CD4-positive, alpha-beta T cell treated with Interleukin-17A for 4 hours (primary cell): ENCODE data around the gene KRT35.
"Not testable (repeated sequence)": the region's sequence is repeated elsewhere in the genome, so short reads cannot be mapped to it uniquely, and the experiment has no call there.

Experiments used
- DNase-seq: peaks from one replicate; pipeline ENCODE4 v3.0.0-alpha.2; 2020; ENCODE audit warnings: mixed read lengths

The KRT35 gene

DNA sequence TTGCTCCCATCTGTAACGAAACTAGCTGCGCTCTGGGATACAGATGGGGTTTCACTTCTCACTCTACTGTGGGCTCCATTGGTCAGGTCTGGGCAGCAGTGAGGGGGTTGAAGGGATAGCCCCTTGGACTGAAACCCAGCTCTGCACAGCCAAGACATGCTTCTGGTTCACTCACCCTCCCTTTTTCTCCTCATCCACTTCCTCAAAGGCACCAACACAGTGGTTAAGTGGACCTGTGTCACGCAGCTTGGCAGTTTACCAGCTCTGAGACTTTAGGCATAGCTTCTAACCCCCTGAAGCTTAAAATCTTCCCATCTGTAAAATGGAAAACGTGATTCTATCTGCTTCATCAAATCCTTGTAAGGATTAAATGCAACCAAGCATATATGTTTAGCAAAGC lies 28.7 kb downstream of the KRT35 start:
- no peak for DNase-seq

DNA sequence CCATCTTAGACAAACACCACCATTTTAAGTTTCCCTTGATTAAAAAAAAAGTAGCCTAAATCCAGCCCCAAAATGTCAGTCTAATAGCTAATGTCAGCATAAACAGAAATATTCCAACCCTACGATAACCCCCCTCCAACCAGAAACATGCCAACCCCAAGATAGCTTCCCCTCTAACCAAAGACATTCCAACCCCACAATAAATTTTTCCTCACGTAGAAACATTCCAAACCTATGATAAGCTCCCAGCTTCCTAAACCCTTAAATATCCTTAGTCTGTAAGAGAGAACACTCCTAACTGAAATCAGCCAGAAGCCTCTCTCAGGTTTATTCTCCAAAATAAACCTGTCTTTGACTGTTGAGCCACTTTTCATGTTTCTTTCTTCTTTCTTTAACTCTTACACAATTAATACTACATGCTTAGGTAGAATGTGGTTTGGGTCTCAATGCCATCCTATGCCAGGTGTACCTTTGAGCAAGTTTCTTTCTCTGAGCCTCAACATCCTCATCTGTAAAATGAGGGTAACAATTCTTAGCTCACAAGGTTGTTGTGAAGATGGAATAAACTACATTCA lies 29.7 kb downstream of the KRT35 start:
- no peak for DNase-seq

DNA sequence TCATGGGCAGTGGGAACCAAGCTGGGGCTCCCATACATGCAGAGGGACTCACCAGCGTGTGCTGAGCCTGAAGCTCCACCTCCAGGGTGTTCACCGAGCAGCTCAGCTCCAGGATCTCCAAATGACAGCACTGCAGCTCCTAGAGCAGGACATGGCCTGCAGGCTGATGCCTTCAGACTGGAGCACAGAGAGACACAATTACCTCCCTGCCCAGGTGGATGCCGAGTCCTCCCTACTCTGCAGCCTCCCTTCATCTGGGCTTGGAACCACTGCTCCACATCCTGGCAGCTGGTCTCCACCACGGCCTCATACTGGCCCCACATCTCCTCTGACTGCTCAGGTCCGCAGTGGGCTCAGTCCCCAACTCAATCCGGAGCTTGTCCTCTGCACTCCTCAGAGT lies 31.9 kb downstream of the KRT35 start:
- DNase-seq: no peak

DNA sequence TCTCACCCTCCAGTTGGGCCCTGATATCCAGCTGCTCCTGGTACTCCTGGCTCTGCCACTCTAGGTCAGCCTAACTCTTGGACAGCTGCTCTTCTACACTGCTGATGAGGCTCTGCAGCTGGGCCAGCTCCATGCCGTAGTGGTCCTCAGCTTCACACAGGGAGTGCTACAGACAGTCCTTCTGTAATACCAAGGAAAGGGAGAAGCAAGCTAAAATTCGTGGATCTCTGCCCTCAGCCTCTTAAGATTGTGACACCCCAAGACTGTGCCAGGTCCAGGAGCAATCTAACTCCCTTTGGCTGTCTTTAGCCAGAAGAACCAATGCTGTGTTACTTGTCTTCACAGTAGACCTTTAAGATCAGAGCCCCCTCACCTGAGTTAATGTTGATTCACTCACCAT lies 32.4 kb downstream of the KRT35 start:
- DNase-seq: no peak

DNA sequence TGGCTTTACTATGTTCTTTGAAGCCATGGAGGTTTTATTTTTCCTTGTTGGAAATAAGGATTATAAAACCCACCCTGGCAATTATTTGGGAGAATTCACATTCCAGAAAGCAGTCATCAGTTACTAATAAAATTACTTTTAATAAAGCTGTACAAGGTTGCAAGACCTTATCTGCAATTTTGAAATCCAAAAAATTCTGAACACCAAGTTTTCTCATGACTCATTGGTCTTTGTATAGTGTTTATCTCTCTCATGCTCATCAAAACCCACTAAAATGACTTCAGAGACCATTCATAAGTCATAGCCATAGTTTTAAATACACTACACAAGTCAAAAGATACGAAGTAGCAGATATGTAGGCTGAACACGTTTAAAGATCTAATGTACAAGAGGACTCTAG lies 34.1 kb downstream of the KRT35 start:
- DNase-seq: no peak

DNA sequence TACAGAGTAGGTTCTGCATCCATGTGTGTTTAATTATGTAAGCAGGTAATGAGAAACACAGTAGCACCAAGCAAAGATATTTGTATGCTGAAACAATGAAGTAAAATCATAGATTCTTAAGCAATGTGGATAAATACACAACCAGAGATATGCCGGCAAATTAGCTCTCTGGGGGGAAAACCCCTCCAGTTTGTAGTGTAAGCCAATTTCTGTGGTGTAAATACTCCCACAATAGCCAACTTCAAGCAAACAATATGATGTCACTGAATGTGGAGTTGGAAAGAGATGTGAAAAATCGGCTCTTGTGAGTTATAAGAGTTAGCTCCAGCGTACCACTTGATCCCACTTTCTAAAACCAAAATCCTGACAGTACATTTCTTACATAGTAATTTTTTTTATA lies 36.3 kb downstream of the KRT35 start:
- DNase-seq: no peak

DNA sequence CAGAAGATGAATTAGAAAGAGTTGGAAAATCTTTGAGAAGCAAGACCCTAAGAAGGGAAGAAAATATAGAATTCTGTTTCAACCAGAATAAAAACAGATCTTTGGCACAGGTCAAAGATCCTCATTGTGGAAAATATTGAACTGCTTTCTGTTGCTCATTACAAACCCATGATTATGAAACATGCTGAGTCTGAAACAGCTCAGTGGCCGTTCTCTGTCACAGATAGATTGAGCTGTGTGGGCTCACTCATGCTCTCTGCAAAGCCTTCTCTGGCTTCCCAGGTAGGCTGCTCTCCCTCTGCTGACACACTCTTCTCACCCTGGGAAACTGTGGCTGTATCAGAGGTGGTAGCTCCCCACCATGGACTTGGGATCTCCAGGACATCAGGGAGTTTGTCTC lies 36.8 kb downstream of the KRT35 start:
- DNase-seq: no peak

DNA sequence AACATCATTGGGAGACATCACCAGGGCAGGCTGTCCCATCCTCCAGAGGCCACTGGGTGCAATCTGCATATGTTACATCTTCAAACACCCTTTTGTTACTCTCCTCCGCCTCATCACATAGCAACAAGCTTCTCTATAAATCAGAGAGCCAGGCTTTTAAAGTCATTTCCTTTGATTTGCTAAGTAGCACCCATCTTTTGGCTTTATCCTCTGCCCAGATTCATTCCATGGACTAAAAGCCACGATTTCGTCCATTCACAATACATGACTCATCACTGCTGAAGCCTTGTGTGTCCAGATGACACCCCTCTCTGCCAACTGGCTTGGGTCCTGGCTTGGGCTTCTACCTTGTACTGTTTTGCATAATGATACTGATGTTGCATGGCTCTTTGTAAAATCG lies 38.2 kb downstream of the KRT35 start:
- DNase-seq: no peak

DNA sequence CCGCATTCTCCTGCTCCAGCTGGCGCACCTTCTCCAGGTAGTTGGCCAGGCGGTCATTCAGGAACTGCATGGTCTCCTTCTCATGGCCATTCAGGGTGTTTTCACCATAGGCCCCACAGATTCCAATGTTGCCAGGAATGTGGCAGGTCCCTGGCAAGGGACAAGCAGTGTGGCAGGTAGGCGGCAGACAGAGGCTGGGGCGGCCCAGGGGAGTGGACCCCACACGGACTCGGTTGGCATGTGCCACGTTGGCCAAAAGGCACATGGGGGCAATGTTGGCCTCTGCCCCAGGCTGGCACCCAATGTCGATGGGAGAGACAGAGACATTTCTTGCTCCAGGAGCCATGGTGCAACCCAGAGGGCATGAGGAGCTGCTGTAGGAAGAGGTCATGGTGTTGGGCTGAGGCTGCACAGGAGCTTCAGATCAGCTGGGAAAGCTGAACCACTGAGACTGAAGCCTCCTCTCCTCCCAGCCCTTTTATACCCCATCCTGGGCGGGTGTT lies 40.4 kb downstream of the KRT35 start, which contains the start of gene KRT38:
KRT38 (minus strand) TSS at position 453 of the 503 bp plus-strand sequence; CDS start at position 391, 62 bp downstream.
- DNase-seq: no peak

DNA sequence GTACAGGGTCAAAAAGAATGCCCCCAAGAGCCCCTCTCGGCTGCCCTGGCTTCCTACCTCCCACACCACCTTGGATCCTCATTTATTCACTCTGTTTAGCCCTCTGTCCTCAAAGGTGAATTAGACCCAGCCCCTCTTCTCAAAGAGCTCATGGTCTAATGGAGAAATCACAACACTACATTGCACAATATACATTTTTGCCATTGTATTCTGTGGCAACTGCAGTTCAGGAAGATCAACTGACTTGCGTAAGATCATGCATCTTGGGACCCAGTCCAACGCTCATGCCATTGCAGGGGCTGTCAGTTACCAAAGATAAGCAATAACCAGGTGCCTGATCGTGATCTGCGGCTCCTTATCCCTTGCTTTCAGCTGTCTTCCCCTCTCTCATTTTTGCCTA lies 41.6 kb downstream of the KRT35 start:
- DNase-seq: no peak

DNA sequence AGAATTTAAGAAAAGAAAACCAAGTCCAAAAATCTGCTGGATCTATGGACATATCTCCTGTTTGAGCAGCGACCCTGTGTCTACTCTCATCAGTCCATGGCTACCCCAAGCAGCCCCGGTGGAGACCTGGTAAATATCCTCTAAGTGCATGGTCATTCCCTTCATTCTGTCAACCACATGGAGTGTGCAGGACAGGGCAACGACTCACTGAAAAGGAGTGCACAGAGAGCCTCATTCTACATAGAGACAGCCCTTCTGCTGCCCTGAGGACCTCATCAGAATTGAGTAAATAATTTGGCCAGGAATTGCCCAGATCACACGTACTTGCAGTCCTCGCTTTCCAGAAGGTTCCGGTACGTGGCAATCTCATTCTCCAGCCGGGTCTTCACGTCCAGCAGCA lies 43.2 kb downstream of the KRT35 start:
- DNase-seq: no peak

DNA sequence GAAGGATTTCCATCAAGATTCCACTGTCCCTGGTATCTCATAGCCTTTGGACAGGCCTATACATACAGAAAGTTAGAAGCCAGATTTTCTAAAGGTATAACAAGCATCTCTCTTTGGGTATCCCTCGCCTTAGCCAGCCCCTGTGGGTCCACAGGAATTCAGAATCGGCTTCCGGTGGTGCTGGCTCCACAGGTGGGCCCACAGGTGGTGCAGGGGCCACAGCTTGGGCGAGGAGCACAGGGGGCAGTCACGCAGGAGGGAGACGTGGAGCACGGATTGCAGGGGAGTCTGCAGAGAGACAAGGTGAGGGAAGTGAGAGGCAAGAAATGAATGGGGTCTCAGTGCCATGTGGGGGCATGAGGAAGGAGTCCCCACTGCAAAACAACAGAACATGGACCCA lies 43.7 kb downstream of the KRT35 start:
- DNase-seq: no peak

DNA sequence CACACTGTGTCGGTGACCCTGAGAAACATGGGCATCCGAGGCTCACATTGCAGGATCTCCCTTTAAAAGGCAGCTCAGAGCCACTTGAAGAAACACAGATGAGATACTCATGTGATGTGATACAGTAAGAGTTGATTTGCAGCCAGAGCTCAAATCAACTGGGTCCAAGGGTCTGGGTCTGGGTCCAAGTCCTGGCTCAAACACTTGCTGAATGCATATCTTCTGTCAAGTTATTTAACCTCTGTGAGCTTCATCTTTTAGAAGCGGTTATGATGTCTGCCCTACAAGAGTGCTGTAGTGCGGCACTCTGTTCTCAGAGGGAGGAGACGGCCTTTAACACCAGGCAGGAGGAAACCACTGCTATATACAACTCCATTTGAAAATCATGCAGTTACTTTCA lies 46.5 kb downstream of the KRT35 start:
- no peak for DNase-seq

DNA sequence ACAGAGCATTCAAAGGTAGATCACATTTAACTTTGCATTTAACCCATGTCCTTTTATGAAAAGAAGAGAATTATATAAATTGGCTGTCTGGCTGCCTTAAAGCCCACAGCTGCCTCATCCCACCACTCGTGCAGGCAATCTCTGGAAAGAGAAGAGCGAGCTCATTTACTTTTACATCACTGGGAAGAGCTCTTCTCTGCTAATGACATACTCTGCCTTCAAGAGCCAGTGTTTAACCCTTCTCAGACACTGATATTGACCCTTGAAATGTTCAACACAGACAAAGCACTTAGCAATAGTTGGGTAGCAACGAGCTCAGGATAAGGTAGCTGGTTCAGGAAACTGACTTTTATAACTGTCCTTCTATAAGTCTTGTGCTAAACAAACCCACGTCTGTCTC lies 46.9 kb downstream of the KRT35 start:
- no peak for DNase-seq

DNA sequence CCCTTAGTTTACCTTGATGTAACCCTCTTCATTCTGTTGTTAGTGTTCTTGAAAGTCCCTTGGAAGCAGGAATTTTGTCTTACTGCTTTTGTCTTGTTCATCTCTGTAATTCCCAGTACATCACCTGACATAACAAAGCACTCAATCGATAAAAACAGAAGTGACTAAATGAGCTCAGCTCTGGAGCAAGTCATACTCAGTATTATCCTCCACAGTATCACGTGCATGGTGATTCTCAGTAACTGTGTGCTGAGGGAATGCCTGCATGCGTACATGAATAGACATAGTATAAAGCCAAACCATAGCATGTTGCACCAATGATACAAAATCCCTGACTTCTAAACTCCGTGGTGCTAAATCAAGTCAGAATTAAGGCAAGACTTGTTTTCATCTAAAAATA lies 47.4 kb downstream of the KRT35 start:
- DNase-seq: no peak

DNA sequence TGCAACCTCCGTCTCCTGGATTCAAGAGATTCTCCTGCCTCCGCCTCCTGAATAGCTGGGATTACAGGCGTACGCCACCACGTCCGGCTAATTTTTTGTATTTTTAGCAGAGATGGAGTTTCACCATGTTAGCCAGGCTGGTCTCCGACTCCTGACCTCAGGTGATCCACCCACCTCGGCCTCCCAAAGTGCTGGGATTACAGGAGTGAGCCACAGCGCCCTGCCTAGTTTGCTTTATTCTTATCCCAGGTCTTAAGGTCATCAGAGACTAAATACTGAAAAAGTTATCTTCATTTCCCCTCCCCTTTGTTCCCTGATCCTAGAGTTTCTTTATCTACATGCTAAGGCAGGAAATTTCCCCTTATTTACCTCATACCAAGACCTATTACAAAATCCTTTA lies 50.6 kb downstream of the KRT35 start:
- not testable (repeated sequence) for DNase-seq

DNA sequence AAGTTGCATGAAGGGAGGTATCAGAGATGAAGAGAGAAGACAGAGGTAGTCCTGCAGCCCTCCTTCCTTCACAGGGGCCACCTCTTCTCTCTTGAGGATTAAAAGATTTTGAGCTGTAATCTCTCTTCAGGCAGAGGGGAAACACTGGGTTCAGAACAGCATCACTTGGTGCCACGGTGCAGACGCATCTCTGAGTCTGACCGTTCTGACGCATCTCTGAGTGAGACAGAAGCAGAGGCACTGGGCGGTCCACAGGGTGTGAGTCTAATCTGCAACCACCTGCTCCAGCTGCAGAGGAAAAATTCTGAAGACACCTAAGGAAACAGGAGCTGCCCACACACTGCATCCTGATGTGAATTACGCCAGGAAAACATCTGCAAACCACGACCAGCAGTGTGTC lies 51.3 kb downstream of the KRT35 start:
- no peak for DNase-seq

DNA sequence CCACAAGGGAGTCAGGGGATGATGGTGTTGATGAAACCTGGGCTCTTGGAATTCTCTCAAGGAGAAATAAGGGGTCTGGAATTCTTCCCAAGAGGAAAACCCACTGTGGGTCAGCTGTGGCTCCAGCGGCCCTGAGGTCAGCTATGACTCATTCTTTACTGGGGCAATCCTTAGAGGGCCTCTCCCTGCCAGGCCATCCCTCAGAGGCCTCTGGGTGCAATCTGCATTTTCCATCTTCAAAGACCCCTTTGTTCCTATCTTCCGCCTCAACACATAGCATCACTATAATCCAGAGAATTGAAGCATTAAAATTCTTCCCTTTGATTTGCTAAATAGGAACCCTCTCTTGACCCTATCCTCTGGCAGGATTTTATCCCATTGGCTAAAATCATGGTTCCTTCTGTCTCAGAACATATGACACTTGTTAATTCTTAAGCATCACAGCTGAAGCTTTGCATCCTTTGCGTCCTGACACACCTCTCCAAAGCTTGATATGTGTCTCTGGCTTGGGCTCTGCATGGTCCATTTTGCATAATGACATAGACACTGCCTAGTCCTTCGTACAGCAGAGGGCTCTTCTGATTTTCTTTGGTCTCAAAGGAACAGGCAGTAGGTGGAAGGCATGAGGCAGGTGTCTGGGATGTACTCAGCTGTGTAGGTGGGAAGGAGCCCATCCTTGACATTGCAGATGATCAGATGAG lies 52.2 kb downstream of the KRT35 start:
- DNase-seq: no peak
